GM21529 (cell line): ENCODE data around the gene ZPBP.
A peak's percentile ranks its signal among the peaks of the same experiment; 100 is the strongest.

Experiments used
- ATAC-seq: cut with Tn5 transposase; IDR thresholded peaks from one replicate; pipeline ENCODE4 v1.9.1; 2021; ENCODE audit not compliant: unreplicated experiment

The ZPBP gene

DNA sequence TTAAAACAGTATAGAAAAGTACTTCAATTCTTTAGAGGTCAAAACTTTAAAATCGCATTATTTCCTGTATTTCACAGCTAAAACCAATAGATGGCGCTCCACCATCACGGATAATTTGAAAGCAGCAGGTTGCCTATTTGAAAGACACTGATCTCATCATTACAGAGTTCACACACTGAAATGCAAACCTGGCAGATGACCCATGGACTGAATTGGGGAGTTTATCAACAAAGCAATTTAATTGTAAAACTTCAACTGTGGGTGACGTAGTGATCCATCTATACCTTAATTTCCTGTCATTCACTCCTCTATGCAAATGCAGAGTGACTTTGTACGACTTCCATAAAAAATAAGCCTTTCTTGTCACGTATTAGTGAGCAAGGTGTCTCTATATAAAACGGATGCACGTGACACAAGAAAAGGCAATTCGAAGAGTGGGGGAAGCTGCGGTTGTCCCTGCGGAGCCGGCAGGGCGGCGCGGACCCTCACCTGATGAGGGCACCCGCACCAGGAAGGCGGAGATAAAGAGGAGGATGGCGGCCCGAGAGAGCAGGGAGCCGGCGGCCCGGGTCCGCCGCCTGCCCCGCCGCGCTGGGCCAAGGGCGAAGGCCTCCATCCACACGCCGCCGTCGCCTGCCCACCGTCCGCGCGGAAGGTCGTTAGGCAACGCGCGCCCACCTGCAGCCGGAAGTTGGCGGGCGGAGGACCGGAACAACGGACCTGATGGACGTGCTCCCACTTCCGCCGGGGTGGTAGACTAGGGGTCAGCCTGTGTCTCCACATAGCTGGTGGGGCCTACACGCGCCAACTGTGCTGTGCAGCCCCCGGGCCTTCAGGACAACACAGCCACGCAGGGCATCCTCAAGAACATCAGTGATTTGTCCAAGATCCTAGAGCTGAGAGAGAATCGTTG, at the start of gene ZPBP:
TSS of gene ZPBP (minus strand) at position 668 of the 913 bp plus-strand sequence. CDS start at position 616, 52 bp downstream.
- peak; percentile 80 for ATAC-seq

- peak; percentile 38 for ATAC-seq
Observed at GRCh38 chr7:50142425-50143017, 49.5 kb upstream of the ZPBP start.

DNA sequence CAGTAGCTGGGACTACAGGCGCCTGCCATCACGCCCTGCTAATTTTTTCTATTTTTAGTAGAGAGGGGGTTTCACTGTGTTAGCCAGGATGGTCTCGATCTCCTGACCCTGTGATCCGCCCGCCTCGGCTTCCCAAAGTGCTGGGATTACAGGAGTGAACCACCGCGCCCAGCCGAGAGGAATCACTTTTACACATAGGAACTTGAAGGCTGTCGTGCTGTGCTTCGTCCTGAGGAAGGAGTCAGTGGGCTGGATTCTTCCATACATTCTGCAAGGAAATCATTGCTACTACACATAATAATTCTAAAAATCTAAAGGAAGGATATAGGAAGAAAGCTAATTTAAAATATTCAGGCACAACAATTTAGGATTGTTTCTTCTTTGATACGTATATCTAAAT, 48.8 kb upstream of the ZPBP start:
- ATAC-seq = no peak

DNA sequence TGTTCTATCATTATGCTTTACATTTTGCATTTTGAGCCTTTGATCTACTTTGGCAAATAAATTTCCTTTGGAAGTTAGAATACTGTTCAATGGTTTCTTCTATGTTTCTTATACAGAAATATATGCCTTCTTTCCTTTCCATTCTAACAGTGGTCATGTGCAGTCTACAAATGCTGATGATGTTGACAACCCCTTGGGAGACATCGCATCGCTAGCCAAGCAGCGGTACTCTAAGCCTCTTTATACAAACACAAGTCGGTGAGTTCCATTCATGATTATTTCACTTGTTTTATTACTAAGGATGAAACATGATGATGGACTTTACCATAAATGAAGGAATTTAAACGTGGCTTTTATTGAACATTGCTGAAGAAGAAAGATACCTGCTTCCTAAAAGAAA, 48.1 kb upstream of the ZPBP start:
- ATAC-seq = no peak

GRCh38 chr7:50140688-50141087, 47.6 kb upstream of the ZPBP start:
- ATAC-seq = no peak

DNA sequence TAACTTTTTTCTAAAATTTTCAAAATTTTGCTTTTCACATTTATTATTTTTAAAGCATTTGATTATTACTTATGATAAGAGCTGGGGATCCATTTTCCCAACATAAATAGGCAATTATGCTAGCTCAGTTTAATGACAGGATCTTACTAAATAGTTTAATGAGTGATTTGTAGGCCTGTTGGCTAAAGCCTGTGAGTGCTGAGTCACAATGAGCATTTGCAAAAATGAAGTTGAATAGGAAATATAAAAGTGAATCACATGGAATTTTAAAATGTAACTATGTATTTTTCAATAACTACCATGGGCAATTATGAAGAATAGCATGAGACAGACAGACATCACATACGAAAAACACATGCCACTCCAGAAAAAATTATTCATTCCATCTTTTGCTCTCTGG, 45.1 kb upstream of the ZPBP start:
- ATAC-seq = no peak

DNA sequence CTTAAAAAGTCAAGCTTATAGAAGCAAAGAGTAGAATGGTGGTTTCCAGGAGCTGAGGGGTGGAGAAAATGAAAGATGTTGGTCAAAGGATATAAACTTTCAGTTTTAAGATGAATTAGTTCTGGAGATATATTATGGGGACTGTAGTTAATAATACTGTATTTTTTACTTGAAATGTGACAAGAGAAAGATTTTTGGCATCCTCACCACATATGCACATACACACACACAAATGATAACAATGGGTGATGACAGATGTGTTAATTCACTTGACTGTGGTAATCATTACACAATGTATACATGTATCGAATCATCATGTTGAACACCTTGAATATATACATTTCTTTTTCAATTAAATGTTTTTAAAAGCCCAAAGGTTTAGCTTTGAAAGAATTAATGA, 32.7 kb upstream of the ZPBP start:
- ATAC-seq = no peak

DNA sequence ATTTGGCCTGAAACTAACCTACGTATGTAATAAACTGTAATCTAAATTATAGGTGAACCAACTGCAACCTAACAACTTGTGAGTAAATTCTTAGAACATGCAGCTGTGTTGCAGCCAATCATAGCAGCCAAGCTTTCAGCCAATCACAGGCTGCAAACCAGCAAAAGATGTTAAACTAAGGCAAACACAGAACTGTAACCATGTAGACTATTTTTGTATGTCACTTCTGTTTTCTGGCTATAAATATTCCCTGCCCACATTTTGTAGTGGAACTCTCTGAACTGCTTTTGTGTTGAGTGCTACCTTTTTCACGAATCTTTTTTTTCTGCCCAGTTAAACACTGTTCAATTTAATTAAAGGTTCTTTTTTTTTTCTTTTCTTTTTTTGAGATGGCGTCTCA, 28.2 kb upstream of the ZPBP start:
- ATAC-seq = peak; percentile 86

GRCh38 chr7:50119815-50120637, 27.0 kb upstream of the ZPBP start:
- peak; percentile 76 for ATAC-seq

DNA sequence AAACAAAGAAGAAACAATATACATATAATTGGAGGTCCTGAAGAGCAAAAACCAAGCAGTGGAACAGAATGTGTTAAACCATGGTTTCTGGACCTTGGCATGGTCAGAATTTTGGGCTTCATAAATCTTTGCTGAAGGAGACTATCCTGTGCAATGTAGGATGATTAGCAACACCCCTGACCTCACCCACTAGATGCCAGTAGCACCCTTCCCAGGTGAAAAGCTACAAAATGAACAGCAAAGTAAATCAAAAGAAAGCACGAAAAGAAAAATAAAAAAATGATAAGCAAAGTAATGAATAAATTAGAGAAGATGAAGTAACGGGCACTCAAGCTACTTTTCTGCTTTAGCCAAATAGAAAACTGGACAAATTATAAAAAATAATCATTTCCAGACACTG, 19.2 kb upstream of the ZPBP start:
- no peak for ATAC-seq

GRCh38 chr7:50101873-50102272, 8.8 kb upstream of the ZPBP start:
- ATAC-seq = no peak

DNA sequence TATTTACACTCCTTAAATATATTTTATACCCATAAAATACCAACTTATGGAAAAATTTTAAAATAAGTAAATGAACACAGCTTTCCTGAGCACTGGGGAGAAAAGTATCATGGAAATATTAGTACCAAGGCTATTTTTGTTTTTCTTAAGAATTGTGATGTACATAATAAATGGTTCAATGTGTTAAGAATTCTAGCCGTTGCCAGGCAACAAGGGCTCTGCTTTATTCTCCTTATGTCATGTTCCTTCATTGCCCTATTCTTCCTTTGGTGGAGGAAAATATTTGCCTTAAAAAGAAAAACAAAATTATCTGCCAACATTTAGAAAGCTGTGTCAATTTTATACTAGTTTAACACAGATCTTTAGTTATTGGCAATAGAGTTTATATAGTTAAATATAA, 2.6 kb upstream of the ZPBP start:
- ATAC-seq = no peak

- no peak for ATAC-seq
Observed at GRCh38 chr7:50088463-50089129, 4.5 kb downstream of the ZPBP start.

- no peak for ATAC-seq
Observed at GRCh38 chr7:50085344-50085743, 7.7 kb downstream of the ZPBP start.

DNA sequence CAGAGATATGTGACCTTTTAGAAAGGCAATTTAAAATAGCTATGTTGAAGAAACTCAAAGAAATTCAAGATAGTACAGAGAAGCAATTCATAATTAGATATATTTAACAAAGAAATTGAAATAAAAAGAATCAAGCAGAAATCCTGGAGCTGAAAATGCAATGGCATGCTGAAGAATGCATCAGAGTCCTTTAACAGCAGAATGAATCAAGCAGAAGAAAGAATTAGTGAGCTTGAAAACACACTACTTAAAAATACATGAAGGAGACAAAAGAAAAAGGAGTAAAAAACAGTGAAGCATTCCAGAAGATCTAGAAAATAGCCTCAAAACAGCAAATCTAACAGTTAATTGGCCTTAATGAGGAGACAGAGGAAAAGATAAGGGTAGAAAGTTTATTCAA, 20.0 kb downstream of the ZPBP start:
- ATAC-seq = no peak

DNA sequence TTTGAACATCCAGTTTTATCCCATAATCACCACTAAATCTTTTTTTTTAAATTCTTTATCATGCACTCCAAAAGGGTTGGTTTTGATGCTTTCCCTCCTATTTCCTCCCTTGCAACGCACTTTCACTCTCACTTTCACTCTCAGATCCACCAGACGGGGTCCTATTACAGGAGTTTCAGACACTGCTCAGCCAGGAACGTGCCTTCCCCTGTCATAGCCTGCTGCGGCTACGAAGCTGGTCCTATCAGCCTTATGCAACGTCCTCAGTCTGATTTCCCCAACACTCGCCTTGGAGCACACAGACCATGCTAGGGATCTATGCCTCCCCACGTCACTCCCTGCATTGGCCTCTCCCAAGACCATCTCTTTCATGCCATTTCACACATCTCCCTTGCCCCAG, 23.4 kb downstream of the ZPBP start:
- peak; percentile 82 for ATAC-seq

GRCh38 chr7:50068850-50069551, 24.0 kb downstream of the ZPBP start:
- ATAC-seq = peak; percentile 72

GRCh38 chr7:50068026-50068425, 25.0 kb downstream of the ZPBP start:
- ATAC-seq = peak; percentile 38

GRCh38 chr7:50062951-50063350, 30.1 kb downstream of the ZPBP start:
- ATAC-seq = no peak

GRCh38 chr7:50056131-50056530, 36.9 kb downstream of the ZPBP start:
- no peak for ATAC-seq
